Measurements from ENCODE around the gene CCDC3. TPM values are rescaled to one million over a fixed set of nuclear protein-coding genes. Genes with fewer than 3 reads are reported as not detected.

Gene CCDC3
- total RNA-seq, 1 donor from 2014 or later = 12.8 TPM

- Histone ChIP-seq H3K4me3 (no peak overlapping the region), H3K36me3 (no peaks in the 10 kb centered on the region), H3K27me3 (no peaks in the 10 kb centered on the region), H3K4me1 (peaks cover 27% of the 10 kb centered on the region), H3K9me3 (no peaks in the 10 kb centered on the region), H3K27ac (peak overlapping the region; percentile 20)
- no peak for TF ChIP-seq POLR2AphosphoS5 (IDR thresholded peaks at IDR 0.05; ENCODE audit: insufficient read depth in 1 of 2, low read depth in 1 of 2)
- TF ChIP-seq POLR2A (IDR thresholded peaks at IDR 0.05) = no peak
- TF ChIP-seq, protein P1, sequence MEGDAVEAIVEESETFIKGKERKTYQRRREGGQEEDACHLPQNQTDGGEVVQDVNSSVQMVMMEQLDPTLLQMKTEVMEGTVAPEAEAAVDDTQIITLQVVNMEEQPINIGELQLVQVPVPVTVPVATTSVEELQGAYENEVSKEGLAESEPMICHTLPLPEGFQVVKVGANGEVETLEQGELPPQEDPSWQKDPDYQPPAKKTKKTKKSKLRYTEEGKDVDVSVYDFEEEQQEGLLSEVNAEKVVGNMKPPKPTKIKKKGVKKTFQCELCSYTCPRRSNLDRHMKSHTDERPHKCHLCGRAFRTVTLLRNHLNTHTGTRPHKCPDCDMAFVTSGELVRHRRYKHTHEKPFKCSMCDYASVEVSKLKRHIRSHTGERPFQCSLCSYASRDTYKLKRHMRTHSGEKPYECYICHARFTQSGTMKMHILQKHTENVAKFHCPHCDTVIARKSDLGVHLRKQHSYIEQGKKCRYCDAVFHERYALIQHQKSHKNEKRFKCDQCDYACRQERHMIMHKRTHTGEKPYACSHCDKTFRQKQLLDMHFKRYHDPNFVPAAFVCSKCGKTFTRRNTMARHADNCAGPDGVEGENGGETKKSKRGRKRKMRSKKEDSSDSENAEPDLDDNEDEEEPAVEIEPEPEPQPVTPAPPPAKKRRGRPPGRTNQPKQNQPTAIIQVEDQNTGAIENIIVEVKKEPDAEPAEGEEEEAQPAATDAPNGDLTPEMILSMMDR (IDR thresholded peaks at IDR 0.05) = no peak
- peak; percentile 22 to 81 for DNase-seq (ENCODE audit: extremely low spot score in 2 of 2)
- intact Hi-C loops (cut with DNase I) = no loop called here
Observed at GRCh38 chr10:12961416-12962205, 39.9 kb downstream of the CCDC3 start.

DNA sequence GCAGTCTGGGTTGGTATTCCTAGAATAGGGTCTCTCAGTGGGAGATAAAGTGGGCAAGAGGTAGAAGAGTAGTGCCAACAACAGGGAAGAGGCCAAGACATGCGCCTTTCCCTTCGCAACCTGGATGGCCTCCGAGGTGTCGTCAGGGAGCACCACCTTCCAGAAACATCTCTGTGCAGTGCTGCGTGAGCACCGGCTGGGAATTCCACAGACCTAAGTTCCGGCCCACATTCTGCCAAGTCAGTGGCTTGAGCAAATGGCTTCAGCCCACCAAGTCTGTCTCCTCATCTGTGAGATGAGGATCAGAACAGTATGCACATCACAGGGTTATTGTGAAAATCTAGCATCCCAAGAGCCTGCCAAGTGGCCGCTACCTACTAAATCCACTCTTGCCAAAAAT lies 40.6 kb downstream of the CCDC3 start:
- Histone ChIP-seq H3K4me3 (peak overlapping the region in 1 of 2 donors; percentile 8), H3K4me1 (peaks cover 27% of the 10 kb centered on the region)
- intact Hi-C loops (cut with DNase I) = no loop called here

GRCh38 chr10:12960334-12960898 lies 41.1 kb downstream of the CCDC3 start:
- no peak for TF ChIP-seq POLR2AphosphoS5 (IDR thresholded peaks at IDR 0.05; ENCODE audit: insufficient read depth in 1 of 2, low read depth in 1 of 2)
- TF ChIP-seq POLR2A (IDR thresholded peaks at IDR 0.05) = no peak
- TF ChIP-seq, protein P1 (IDR thresholded peaks at IDR 0.05) = no peak
- no peaks in the 10 kb centered on the region for H3K9me3 ChIP-seq
- H3K4me1 ChIP-seq = peaks cover 27% of the 10 kb centered on the region
- H3K27ac ChIP-seq = peak overlapping the region; percentile 20
- peak; percentile 61 to 86 for DNase-seq (ENCODE audit: extremely low spot score in 2 of 2)
- intact Hi-C loops (cut with DNase I) = no loop called here
- no peaks in the 10 kb centered on the region for H3K27me3 ChIP-seq
- H3K36me3 ChIP-seq = no peaks in the 10 kb centered on the region
- peak overlapping the region in 1 of 2 donors; percentile 8 for H3K4me3 ChIP-seq

More for the DNA sequence above, 40.6 kb downstream of the CCDC3 start:
- no peaks in the 10 kb centered on the region for H3K9me3 ChIP-seq
- no peaks in the 10 kb centered on the region for H3K27me3 ChIP-seq
- H3K36me3 ChIP-seq = no peaks in the 10 kb centered on the region
- TF ChIP-seq POLR2AphosphoS5 (IDR thresholded peaks at IDR 0.05; ENCODE audit: insufficient read depth in 1 of 2, low read depth in 1 of 2) (no peak), POLR2A (IDR thresholded peaks at IDR 0.05) (no peak)
- TF ChIP-seq, protein P1 (IDR thresholded peaks at IDR 0.05) = no peak
- peak; percentile 46 to 83 for DNase-seq (ENCODE audit: extremely low spot score in 2 of 2)
- peak overlapping the region; percentile 20 for H3K27ac ChIP-seq

DNA sequence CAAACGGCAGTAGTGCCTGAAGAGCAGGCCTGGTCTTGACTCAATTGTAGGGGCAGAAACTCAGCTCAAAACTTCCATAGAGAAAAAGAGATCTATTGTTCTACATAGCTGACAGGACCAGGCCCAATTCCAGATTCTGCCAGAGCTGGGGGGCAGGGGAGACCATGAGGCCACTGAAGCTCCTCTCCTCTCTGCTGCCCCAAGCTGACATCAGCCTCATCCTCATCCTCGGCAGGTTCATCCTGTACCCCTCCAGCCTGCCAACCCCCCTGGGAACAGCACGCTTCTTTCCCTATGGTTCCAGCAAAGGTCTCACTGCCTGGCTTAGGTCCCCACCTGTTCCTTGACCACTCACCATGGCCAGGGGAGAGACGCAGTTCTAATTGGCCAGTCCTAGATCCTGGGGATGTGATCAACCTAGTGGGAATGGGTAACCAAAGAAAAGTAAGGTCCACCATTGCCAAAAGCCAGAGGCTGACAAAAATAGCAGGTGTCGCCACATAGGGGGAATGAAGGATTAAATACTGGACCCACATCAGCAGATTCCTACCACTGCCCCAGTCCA lies 42.9 kb downstream of the CCDC3 start:
- TF ChIP-seq, protein P1 (IDR thresholded peaks at IDR 0.05) = no peak
- TF ChIP-seq POLR2AphosphoS5 (IDR thresholded peaks at IDR 0.05; ENCODE audit: insufficient read depth in 1 of 2, low read depth in 1 of 2) (no peak), POLR2A (IDR thresholded peaks at IDR 0.05) (no peak)
- Histone ChIP-seq H3K27me3 (no peaks in the 10 kb centered on the region), H3K36me3 (no peaks in the 10 kb centered on the region), H3K27ac (no peak overlapping the region), H3K4me3 (no peak overlapping the region), H3K9me3 (no peaks in the 10 kb centered on the region), H3K4me1 (peaks cover 27% of the 10 kb centered on the region)
- peak; percentile 54 to 64 for DNase-seq (ENCODE audit: extremely low spot score in 2 of 2)
- intact Hi-C loops (cut with DNase I) = no loop called here
